ENCODE data around the gene SLC5A5. TPM values are rescaled to one million over a fixed set of nuclear protein-coding genes. Genes with fewer than 3 reads are reported as not detected.

Gene SLC5A5
- total RNA-seq, 4 donors from 2014 or later, result 0.34 to 4.3 (median 2.6) TPM

- no peak overlapping the region for H3K27ac ChIP-seq
- H3K27me3 ChIP-seq, result no peaks in the 10 kb centered on the region
- TF ChIP-seq CTCF (IDR thresholded peaks at IDR 0.05) (no peak), POLR2A (IDR thresholded peaks at IDR 0.05) (no peak)
- 18 to 19% methylated on average over 26 to 28 of the region's 56 CpGs for WGBS, 2 donors
- peak; percentile 48 to 55 for DNase-seq
- no peaks in the 10 kb centered on the region for H3K36me3 ChIP-seq
- intact Hi-C loops (cut with DNase I), result no loop called here
- H3K4me3 ChIP-seq (replicated peaks in 1 of 3), result peak overlapping the region in 1 of 3 donors; percentile 9
- H3K9me3 ChIP-seq, result no peaks in the 10 kb centered on the region
- H3K4me1 ChIP-seq, result peaks cover 3 to 8% of the 10 kb centered on the region in 2 donors
Observed at GRCh38 chr19:17841810-17842662, 29.7 kb upstream of the SLC5A5 start.

- Histone ChIP-seq H3K36me3 (no peaks in the 10 kb centered on the region), H3K4me3 (replicated peaks in 1 of 3) (peak overlapping the region in 1 of 3 donors; percentile 9), H3K27ac (no peak overlapping the region), H3K4me1 (peaks cover 3 to 9% of the 10 kb centered on the region in 2 donors), H3K27me3 (peaks cover 1% of the 10 kb centered on the region), H3K9me3 (no peaks in the 10 kb centered on the region)
- intact Hi-C loops (cut with DNase I), result no loop called here
- 41 to 75% methylated on average over 2 to 6 of the region's 20 CpGs for WGBS, 2 donors
- TF ChIP-seq POLR2A (IDR thresholded peaks at IDR 0.05) (no peak), CTCF (IDR thresholded peaks at IDR 0.05) (no peak)
- DNase-seq, result no peak
Observed at GRCh38 chr19:17842663-17843291, 29.0 kb upstream of the SLC5A5 start.

- TF ChIP-seq CTCF (IDR thresholded peaks at IDR 0.05) (no peak), POLR2A (IDR thresholded peaks at IDR 0.05) (no peak)
- Histone ChIP-seq H3K4me1 (peaks cover 3 to 15% of the 10 kb centered on the region in 2 donors), H3K27ac (no peak overlapping the region), H3K9me3 (no peaks in the 10 kb centered on the region), H3K4me3 (replicated peaks in 1 of 3) (no peak overlapping the region), H3K36me3 (no peaks in the 10 kb centered on the region), H3K27me3 (peaks cover 4% of the 10 kb centered on the region)
- WGBS, 2 donors, result 86 to 94% methylated on average over 8 of the region's 9 CpGs
- DNase-seq, result no peak
- intact Hi-C loops (cut with DNase I), result no loop called here
Observed at GRCh38 chr19:17843292-17843827, 28.4 kb upstream of the SLC5A5 start.

- Histone ChIP-seq H3K36me3 (no peaks in the 10 kb centered on the region), H3K27ac (no peak overlapping the region), H3K9me3 (no peaks in the 10 kb centered on the region), H3K27me3 (peaks cover 4% of the 10 kb centered on the region), H3K4me1 (peaks cover 3 to 15% of the 10 kb centered on the region in 2 donors), H3K4me3 (replicated peaks in 1 of 3) (no peak overlapping the region)
- DNase-seq, result no peak
- 81 to 83% methylated on average over 11 to 12 of the region's 14 CpGs for WGBS, 2 donors
- intact Hi-C loops (cut with DNase I), result no loop called here
- no peak for TF ChIP-seq CTCF (IDR thresholded peaks at IDR 0.05)
- TF ChIP-seq POLR2A (IDR thresholded peaks at IDR 0.05), result no peak
Observed at GRCh38 chr19:17843908-17844490, 27.7 kb upstream of the SLC5A5 start.
